GM12878 (cell line): ENCODE results near the gene GDPD2. TPM values are rescaled to one million over a fixed set of nuclear protein-coding genes. Genes with fewer than 3 reads are reported as not detected.

ENCODE experiments used
- ATAC-seq: fragments of 200-7000 bp; cut with Tn5 transposase; 3 replicates; pipeline ENCODE4 v1.9.1; 2020; ENCODE audit warnings: mild to moderate bottlenecking, moderate library complexity
- BruUV-seq: library from RNA; stranded (reverse); fragments of 400-500 nt; replicated peaks from 2 replicates; lab custom pipeline; 2021; lab: Mats Ljungman, UMichigan
- CTCF ChIA-PET: fragments of 300-600 bp; sonication (Branson Sonifier 250); formaldehyde crosslinking; extraction: SDS; loops from one replicate; lab custom pipeline; 2021; ENCODE audit warnings: inconsistent platforms; lab: Yijun Ruan, JAX
- POLR2A ChIA-PET: fragments of 350-600 bp; formaldehyde crosslinking; extraction: SDS; loops from one replicate; lab custom pipeline; 2021; ENCODE audit warnings: inconsistent platforms; lab: Charles Lee
- RAD21 ChIA-PET: fragments of 300-600 bp; sonication (Branson Sonifier 250); formaldehyde crosslinking; loops from one replicate; lab custom pipeline; 2023; ENCODE audit warnings: antibody characterized with exemption; ENCODE audit not compliant: unreplicated experiment; lab: Charles Lee
- SMC1A ChIA-PET: fragments of 300-600 bp; sonication (Branson Sonifier 250); formaldehyde crosslinking; loops from one replicate; lab custom pipeline; 2023; ENCODE audit not compliant: unreplicated experiment, uncharacterized antibody; lab: Charles Lee
- DNase-seq: peaks from one replicate; pipeline ENCODE4 v3.0.0-alpha.2; 2011; ENCODE audit warnings: low read depth, low spot score
- FAIRE-seq: peaks from 3 replicates; lab custom pipeline; 2011; peaks lifted over from hg19 to GRCh38; lab: Jason Lieb, UNC
- H2AFZ ChIP-seq: 2 replicates; pipeline ENCODE4 v1.6.0; 2011; ENCODE audit warnings: low read depth, low read length, control low read depth; ENCODE audit not compliant: control insufficient read depth
- H3K27ac ChIP-seq: 2 replicates; pipeline ENCODE4 v1.5.1; 2011; ENCODE audit warnings: control low read depth; ENCODE audit not compliant: control insufficient read depth, insufficient read depth
- H3K27me3 ChIP-seq, 2 experiments: replicated peaks in 1 of 2; 2 replicates each; pipeline versions ENCODE4 v1.6.0 to v1.6.1; 2011; ENCODE audit warnings: low read length in 1 of 2; ENCODE audit not compliant: control insufficient read depth in 2 of 2, insufficient read depth in 2 of 2
- H3K36me3 ChIP-seq, 2 experiments: 2 replicates each; pipeline ENCODE4 v1.5.1; 2011; ENCODE audit warnings: low read length in 1 of 2; ENCODE audit not compliant: control insufficient read depth in 2 of 2, insufficient read depth in 2 of 2
- H3K4me1 ChIP-seq: 2 replicates; pipeline ENCODE4 v1.6.1; 2011; ENCODE audit warnings: mild to moderate bottlenecking, low read length, moderate library complexity, mixed read lengths; ENCODE audit not compliant: control insufficient read depth, insufficient read depth
- H3K4me2 ChIP-seq: 2 replicates; pipeline ENCODE4 v1.6.0; 2011; ENCODE audit warnings: control low read depth; ENCODE audit not compliant: control insufficient read depth, insufficient read depth
- H3K4me3 ChIP-seq: fragments of 200-600 bp; sonication (generic); 2 replicates; pipeline ENCODE4 v1.5.1; 2016
- H3K79me2 ChIP-seq: 2 replicates; pipeline ENCODE4 v1.6.0; 2011; ENCODE audit warnings: low read length; ENCODE audit not compliant: control insufficient read depth, insufficient read depth
- H3K9ac ChIP-seq: 2 replicates; pipeline ENCODE4 v1.8.0; 2011; ENCODE audit warnings: low read length, control low read depth, mixed read lengths; ENCODE audit not compliant: control insufficient read depth, insufficient read depth
- H3K9me3 ChIP-seq: replicated peaks from 3 replicates; pipeline ENCODE4 v1.5.1; 2011; ENCODE audit warnings: mild to moderate bottlenecking, low read length; ENCODE audit not compliant: control insufficient read depth, insufficient read depth
- H4K20me1 ChIP-seq: 2 replicates; pipeline ENCODE4 v1.6.0; 2011; ENCODE audit not compliant: control insufficient read depth, insufficient read depth
- ATF7 ChIP-seq: fragments of 450-650 bp; IDR thresholded peaks from 2 replicates; pipeline ENCODE4 v1.6.1; 2016; ENCODE audit warnings: low read depth, mild to moderate bottlenecking
- BMI1 ChIP-seq: fragments of 450-650 bp; IDR thresholded peaks from 2 replicates; pipeline ENCODE4 v1.6.1; 2016; ENCODE audit warnings: mild to moderate bottlenecking, moderate library complexity, borderline replicate concordance
- CHD2 ChIP-seq: IDR thresholded peaks from 2 replicates; pipeline ENCODE4 v1.6.1; 2011; ENCODE audit warnings: low read depth, low read length, improper control_type of control experiment, borderline replicate concordance
- ETV6 ChIP-seq, 2 experiments: fragments of 450-650 bp in 1 of 2; IDR thresholded peaks in 1 of 2; conservative IDR thresholded peaks in 1 of 2; 2 replicates each; pipeline ENCODE4 v1.6.1; 2014; ENCODE audit warnings: antibody characterized with exemption in 1 of 2, borderline replicate concordance in 1 of 2, low read depth in 1 of 2, mild to moderate bottlenecking in 1 of 2, moderate library complexity in 1 of 2
- GABPA ChIP-seq: IDR thresholded peaks from 2 replicates; pipeline ENCODE4 v1.6.1; 2014; ENCODE audit warnings: antibody characterized with exemption, low read depth, mild to moderate bottlenecking, inconsistent platforms
- GATAD2B ChIP-seq: fragments of 450-650 bp; conservative IDR thresholded peaks from 2 replicates; pipeline ENCODE4 v1.6.1; 2017; ENCODE audit warnings: low read depth, mild to moderate bottlenecking, moderate library complexity
- HDAC2 ChIP-seq: fragments of 200-600 bp; sonication (generic); IDR thresholded peaks from 2 replicates; pipeline ENCODE4 v1.6.1; 2017
- JUND ChIP-seq: IDR thresholded peaks from 2 replicates; pipeline ENCODE4 v1.6.1; 2012; ENCODE audit warnings: low read depth, mild to moderate bottlenecking, low read length, improper control_type of control experiment, moderate library complexity
- KDM1A ChIP-seq: fragments of 200-600 bp; sonication (generic); IDR thresholded peaks from 2 replicates; pipeline ENCODE4 v1.6.1; 2016; ENCODE audit warnings: borderline replicate concordance
- MLLT1 ChIP-seq: fragments of 450-650 bp; IDR thresholded peaks from 2 replicates; pipeline ENCODE4 v1.6.1; 2016; ENCODE audit warnings: mild to moderate bottlenecking
- MXI1 ChIP-seq: fragments of 150-350 bp; IDR thresholded peaks from 2 replicates; pipeline ENCODE4 v1.6.1; 2011; ENCODE audit warnings: low read depth, mild to moderate bottlenecking, inconsistent platforms, low read length, improper control_type of control experiment
- PBX3 ChIP-seq: IDR thresholded peaks from 2 replicates; pipeline ENCODE4 v1.6.1; 2011; ENCODE audit warnings: mild to moderate bottlenecking, low read depth, low read length, moderate library complexity; ENCODE audit not compliant: insufficient replicate concordance
- POU2F2 ChIP-seq: IDR thresholded peaks from 3 replicates; pipeline ENCODE4 v1.6.1; 2011; ENCODE audit warnings: low read depth, mild to moderate bottlenecking, low read length, borderline replicate concordance
- RB1 ChIP-seq: fragments of 450-650 bp; formaldehyde crosslinking; IDR thresholded peaks from 2 replicates; pipeline ENCODE4 v1.6.1; 2017; ENCODE audit warnings: mild to moderate bottlenecking, borderline replicate concordance
- RELB ChIP-seq: fragments of 450-650 bp; IDR thresholded peaks from 2 replicates; pipeline ENCODE4 v1.6.1; 2017; ENCODE audit warnings: low read depth, mild to moderate bottlenecking, moderate library complexity
- SIN3A ChIP-seq: IDR thresholded peaks from 2 replicates; pipeline ENCODE4 v1.6.1; 2012; ENCODE audit warnings: low read depth, low read length, improper control_type of control experiment
- SMARCA5 ChIP-seq: fragments of 450-650 bp; IDR thresholded peaks from 2 replicates; pipeline ENCODE4 v1.6.1; 2017; ENCODE audit warnings: mild to moderate bottlenecking
- ZNF274 ChIP-seq: IDR thresholded peaks from one replicate; pipeline ENCODE4 v1.8.0; 2011; ENCODE audit not compliant: insufficient read length, insufficient read depth
- WGBS: methylation state at CpG from one replicate; pipeline ENCODE4 v1.1.6; 2016; ENCODE audit warnings: low lambda C conversion rate; ENCODE audit not compliant: insufficient replicate concordance, insufficient coverage; ENCODE audit errors: missing lambda C conversion rate; 5-methylcytosine and 5-hydroxymethylcytosine counted together
- in situ Hi-C: fragments of 300-500 bp; cut with MboI; formaldehyde crosslinking; loops from 9 replicates; pipeline ENCODE4 v1.14.3; 2018; ENCODE audit warnings: mixed read lengths
- intact Hi-C: fragments of 100-400 bp; cut with micrococcal nuclease; formaldehyde crosslinking; loops from one replicate; pipeline ENCODE4 v1.14.2; 2022; ENCODE audit not compliant: unreplicated experiment
- polyA plus RNA-seq, 11 experiments: library from polyadenylated mRNA; depleted of rRNA in 4 of 11; unstranded in 6 of 11; stranded (reverse) in 5 of 11; fragments of >200 nt; fragmentation: Nextera tagmentation in 4 of 11; fragmentation: Illumina TruSeq in 1 of 11; extraction: Ambion mirVana in 4 of 11; extraction: Trizol in 1 of 11; gene quantifications; 1 replicate in 1 of 11; 2 replicates in 10 of 11; pipeline versions ENCODE4 v1.2.1 to v1.2.3, GENCODE V29; 2011 to 2016; ENCODE audit warnings: inconsistent platforms in 2 of 11, missing spikeins in 2 of 11, low read depth in 1 of 11
- total RNA-seq, 4 experiments: library from RNA; depleted of rRNA in 3 of 4; stranded (reverse); fragments of >200 nt in 3 of 4; fragmentation: Illumina TruSeq in 1 of 4; extraction: Trizol in 1 of 4; gene quantifications; 2 replicates each; pipeline versions ENCODE4 v1.2.1 to v1.2.3, GENCODE V29; 2013 to 2021
- TF ChIP-seq, protein P1 (sequence below): IDR thresholded peaks from 2 replicates; pipeline ENCODE4 v1.6.1; 2012; ENCODE audit warnings: low read depth, low read length, improper control_type of control experiment

GDPD2 gene
- total and polyA plus RNA-seq, 10 of the 15 experiments (the other 5 are each of a cell fraction or from before 2014, with no cell fraction given): 0.04 to 0.11 (median 0.09) TPM; not detected in 7

- no peak for TF ChIP-seq ZNF274
- no peak for TF ChIP-seq GABPA
- TF ChIP-seq, all 136 proteins: peak for 0
These were observed 22.0 kb downstream of the GDPD2 start (continued) for GRCh38 chrX:70444946-70445656.

DNA sequence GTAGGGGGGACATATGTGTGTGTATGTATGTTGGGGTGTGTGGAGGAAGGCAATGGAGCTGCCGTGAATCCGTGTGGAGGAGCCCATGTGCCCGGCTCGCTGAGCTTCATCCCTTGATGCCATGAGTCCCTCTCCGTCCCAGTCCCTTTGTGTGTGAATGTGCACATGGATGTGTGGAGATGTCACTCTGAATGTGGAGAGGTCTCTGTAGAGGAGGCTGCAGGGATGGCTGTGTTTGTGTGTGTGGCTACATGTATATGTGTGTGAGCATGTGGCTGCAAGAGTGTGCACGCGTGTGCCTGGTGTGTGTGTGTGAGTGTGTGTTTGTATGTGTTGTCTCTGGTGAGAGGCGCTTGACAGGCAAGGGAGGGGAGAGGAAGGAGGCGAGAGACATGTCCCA, 22.8 kb downstream of the GDPD2 start:
- 55% methylated on average over 9 of the region's 9 CpGs for WGBS
- POLR2A ChIA-PET: no interaction called here
- no peak for ATAC-seq
- no peak overlapping the region for H2AFZ ChIP-seq
- H3K4me2 ChIP-seq: no peak overlapping the region
- no TSS peak for BruUV-seq
- H3K27me3 ChIP-seq: peaks cover 0 to 3% of the 10 kb centered on the region in 2 experiments; a peak in 3 of 4 replicates
- no peak for DNase-seq
- SMC1A ChIA-PET: no interaction called here
- H3K9me3 ChIP-seq: no peaks in the 10 kb centered on the region
- no peak for FAIRE-seq
- no peaks in the 10 kb centered on the region for H3K36me3 ChIP-seq
- in situ Hi-C loops: loop anchor here (25.0 kb wide), 1 partner anchor 409 kb away; the partner anchor contains the start of gene AWAT2
- H4K20me1 ChIP-seq: no peaks in the 10 kb centered on the region
- no peak overlapping the region for H3K27ac ChIP-seq
- no peaks in the 10 kb centered on the region for H3K4me1 ChIP-seq
- no peak overlapping the region for H3K4me3 ChIP-seq
- RAD21 ChIA-PET: no interaction called here
- intact Hi-C loops: loop anchor here (10.0 kb wide), 1 partner anchor 59 kb away; no protein-coding TSS in a partner anchor
- no peaks in the 10 kb centered on the region for H3K79me2 ChIP-seq
- H3K9ac ChIP-seq: no peak overlapping the region
- CTCF ChIA-PET: no interaction called here
- TF ChIP-seq BMI1: no peak
- no peak for TF ChIP-seq ETV6 (conservative IDR thresholded peaks at IDR 0.05 in 1 of 2, IDR thresholded peaks at IDR 0.05 in 1 of 2; ENCODE audit: borderline replicate concordance in 1 of 2, low read depth in 1 of 2)
- no peak for TF ChIP-seq PBX3
- no peak for TF ChIP-seq POU2F2
- TF ChIP-seq RB1: no peak
- no peak for TF ChIP-seq ATF7
- no peak for TF ChIP-seq MLLT1
- TF ChIP-seq HDAC2: no peak
- TF ChIP-seq, protein P1, sequence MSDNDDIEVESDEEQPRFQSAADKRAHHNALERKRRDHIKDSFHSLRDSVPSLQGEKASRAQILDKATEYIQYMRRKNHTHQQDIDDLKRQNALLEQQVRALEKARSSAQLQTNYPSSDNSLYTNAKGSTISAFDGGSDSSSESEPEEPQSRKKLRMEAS: no peak
- TF ChIP-seq SMARCA5: no peak
- no peak for TF ChIP-seq SIN3A
- no peak for TF ChIP-seq RELB
- no peak for TF ChIP-seq CHD2
- TF ChIP-seq JUND: no peak
- TF ChIP-seq GATAD2B: no peak
- no peak for TF ChIP-seq MXI1
- no peak for TF ChIP-seq KDM1A
